CD4-positive, alpha-beta T cell treated with Interleukin-15 for 4 hours (primary cell): ENCODE results near the gene BNC2.

Experiments
- DNase-seq: peaks from one replicate; pipeline ENCODE4 v3.0.0-alpha.2; 2020; ENCODE audit warnings: low spot score

Gene BNC2

DNA sequence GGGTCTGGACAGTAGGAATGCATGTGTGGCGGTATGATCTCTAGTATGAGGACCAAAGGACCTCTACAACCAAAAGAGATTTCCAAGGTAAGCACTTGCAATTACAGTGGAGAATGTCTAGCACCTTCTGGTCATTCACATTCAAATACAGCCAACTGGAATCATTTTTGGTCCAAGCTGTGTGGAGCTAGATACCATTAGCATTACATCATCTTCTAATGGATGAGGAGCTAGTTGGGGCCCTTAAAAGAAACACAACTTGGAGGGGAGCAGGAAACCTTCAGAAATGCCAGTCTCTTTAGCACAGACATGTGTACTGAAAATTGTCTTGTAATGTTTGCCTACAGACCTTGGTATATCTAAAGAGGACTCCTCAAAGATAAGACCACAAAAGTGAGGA lies 244.7 kb downstream of the BNC2 start:
- DNase-seq = no peak

DNA sequence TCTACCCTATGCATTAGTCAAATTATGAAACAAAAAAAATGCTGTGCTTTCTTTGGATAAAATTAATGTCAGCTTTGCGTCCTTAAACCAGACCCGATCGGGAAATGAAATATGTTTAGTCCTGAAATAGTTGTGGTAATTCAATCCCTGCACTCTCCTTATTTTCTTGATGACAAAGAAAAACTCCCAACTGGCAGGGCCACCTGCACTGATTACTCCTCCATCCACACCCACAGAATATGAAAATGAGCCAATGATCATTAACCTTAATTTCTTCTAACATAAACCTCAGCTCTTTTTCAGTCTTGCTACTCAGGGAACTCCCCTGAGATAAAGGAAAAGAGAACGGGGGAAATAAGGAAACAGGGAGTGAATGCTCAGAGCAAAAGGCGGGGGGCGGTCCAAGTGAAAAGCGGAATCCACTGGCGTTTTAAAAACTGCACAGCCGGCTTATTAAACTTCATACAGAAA lies 245.3 kb downstream of the BNC2 start:
- DNase-seq = no peak

- no peak for DNase-seq
Observed at GRCh38 chr9:16624744-16625117, 245.7 kb downstream of the BNC2 start.

DNA sequence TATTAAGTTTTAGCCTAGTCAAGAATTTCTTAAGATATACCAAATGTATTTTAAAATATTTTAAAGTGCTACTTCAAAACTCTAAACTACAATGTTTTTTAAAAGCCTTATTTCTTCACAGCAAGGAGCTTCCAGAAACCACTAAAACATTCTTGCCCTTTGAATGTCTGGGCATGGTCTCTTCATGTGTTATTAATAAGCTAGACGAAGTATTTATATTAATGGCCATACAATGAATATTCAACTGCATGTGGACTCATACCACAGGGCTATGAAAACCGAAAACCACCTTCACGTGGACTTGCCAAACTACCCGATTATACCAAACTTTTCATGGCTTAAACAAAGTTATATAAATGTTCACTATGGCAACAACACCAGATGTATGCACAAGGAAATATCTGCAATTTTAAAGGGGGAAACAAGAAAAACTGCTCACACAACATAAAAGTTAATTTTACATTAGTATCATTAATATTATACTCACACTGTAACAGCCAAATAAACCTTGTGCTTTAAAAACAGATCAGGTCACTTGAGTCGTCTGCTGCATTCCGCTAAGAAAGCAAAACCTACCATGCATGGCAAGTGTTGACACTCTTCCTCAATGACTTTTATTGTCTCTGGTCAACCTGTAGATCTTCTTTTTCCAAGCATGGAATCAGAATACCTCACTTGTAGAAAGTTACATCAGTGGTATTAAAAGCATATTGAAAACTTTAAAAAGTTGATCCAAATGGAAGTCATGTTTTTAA lies 246.3 kb downstream of the BNC2 start:
- no peak for DNase-seq

DNA sequence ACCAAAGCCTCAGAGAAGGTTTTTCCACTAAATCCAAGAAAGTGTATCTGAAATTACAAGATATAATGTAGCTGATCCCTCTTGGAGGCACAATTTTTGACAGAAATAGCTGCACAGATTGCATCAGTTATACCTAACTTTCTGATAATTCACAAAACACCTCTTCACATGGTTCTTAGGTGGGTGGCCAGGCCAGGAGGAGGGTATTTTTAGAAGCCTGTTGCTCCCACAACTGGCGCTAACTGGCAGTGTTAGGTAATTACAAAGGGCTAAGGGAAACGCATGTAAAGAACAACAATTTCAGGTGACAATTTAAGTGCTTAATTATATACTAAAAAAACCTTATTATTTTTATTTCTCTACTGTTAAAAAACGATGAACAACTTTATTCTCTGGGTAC lies 247.9 kb downstream of the BNC2 start:
- DNase-seq = no peak

DNA sequence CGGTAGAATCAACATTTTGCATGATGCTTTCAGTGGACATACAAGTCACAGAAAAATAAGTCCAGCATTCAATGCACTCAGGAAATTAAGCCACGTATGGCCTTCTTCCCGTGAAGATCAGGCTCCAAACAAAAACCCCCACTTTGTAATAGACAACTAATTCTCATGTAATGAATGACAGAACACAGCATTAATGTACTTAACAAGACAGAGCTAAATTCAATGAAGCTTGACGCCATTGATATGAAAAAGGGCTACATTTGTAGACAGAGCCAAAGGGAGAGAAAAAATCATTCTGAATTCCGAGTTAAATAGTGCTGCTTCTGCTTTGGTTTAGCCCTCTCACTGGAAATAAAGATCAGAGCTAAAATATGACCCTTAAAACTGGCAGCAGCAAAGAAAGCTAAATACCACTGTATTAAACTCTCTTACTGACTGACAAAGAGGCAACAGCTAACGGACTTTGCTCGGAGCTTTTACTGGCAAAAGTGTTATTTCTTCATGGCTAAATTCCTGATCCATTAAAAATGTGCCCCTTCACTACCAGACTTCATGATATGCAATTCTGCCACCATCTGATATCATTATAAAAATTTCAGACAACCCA lies 250.5 kb downstream of the BNC2 start:
- DNase-seq = no peak

GRCh38 chr9:16619402-16619801 lies 251.1 kb downstream of the BNC2 start:
- no peak for DNase-seq

- no peak for DNase-seq
Observed at GRCh38 chr9:16618524-16618923, 251.9 kb downstream of the BNC2 start.

DNA sequence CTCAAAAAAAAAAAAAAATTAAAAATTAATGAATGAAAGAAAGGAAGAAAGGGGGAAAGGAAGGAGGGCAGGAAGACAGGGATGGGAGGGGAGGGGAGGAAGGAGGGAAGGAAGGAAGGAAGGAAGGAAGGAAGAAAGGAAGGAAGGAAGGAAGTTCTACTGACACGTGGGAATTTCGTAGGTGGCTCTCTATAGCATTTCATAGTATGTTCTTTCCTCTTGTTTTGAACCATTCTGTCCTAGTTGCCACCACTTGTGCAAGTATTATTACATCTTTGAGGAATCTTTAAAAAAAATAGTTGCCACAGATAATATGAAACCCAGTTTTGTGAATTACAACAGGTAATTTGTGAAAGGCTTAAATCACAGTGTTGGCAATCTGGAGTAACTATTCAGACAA lies 253.8 kb downstream of the BNC2 start:
- DNase-seq = no peak

- no peak for DNase-seq
Observed at GRCh38 chr9:16615451-16615850, 255.0 kb downstream of the BNC2 start.

DNA sequence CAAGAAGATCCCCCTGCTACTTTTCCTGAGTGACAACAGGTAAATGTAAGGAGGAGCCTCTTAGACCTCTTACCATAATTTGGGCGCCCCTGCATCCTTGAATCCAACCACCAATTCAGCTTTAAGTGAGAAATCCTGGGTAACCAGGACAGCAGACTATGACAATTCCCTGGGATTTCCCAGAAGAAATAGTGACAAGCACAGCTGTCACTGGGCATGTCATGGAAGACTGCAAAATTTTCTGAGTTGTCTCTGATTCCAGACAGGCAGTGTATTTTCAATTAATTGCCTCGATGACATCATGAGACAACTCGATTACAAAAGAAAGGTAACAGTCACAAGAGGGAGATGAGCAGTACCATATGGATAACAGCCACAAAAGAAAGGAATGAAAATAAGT lies 256.9 kb downstream of the BNC2 start:
- DNase-seq = no peak

- DNase-seq = no peak
Observed at GRCh38 chr9:16613051-16613450, 257.4 kb downstream of the BNC2 start.

DNA sequence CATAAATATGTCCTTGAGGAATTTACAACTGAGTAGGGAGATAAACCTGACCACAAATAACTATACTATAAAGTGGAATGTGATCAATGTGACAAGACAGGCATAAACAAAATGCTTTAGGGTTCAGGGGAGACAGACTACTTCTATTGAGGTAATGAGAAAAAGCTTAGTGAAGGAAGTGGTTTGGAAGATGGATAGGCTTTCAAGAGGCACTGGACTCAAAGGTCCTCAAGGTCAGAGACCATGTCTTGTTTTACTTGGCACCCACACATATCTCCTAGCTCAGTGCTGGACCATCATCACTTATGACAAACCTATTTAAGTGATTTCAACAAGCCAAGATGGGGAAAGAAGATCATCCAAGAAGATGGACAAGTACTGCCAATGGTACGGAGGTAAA lies 257.8 kb downstream of the BNC2 start:
- DNase-seq = no peak

DNA sequence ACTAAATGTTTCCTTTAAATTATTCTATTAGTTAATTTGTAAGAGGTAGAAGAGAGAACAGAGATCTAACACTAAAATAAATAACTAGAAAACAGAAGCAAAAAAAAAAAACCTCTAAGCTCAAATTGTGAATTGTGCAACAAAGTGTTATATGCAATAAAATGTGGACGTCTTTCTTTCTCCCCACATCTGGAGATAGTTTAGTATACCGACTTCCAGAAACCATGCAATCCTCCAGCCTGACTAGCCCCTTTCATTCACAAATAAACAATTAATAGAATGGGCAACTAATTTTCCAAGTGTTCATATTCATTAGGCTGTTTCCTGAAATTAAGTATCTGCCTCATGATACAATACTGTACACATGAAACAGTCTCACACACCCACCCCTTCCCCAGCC lies 258.5 kb downstream of the BNC2 start:
- DNase-seq = no peak

DNA sequence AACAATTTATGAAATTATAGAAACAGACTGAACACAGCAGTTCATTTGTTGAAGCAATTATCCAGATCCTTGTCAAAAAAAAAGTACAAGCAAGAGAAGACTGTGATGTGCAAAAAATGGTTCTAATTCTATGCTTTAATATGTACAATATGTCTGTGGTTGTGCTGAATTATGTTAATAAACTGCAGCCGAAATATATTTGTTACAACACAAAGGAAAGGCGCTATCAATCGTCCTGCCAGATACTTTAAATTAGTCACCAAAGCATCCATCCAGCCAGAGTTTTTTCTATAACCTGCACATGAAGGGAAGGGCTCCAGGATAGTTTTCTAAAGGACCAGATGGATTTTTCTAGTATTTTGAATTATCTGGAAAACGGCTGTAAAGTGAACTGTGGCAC lies 259.5 kb downstream of the BNC2 start:
- DNase-seq = no peak

GRCh38 chr9:16610538-16610937 lies 259.9 kb downstream of the BNC2 start:
- DNase-seq = no peak

DNA sequence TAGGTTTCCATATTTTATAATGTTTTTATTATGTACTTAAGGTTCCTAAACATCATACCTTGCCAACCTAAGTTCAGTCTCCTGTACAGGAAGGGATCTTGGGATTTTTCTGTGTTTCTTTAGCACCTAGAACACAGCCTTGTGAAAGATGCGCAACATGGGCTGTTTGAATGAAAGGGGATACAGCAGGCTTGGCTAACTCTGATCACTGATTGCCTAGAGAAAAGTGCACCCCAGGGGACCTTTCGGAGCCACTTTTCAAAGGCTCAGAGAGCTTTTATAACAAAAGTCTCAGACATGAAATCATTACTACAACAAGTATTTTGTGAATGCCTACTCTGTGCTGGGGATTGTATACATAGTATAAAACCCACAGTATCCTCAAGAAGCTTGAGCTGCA lies 261.6 kb downstream of the BNC2 start:
- no peak for DNase-seq

DNA sequence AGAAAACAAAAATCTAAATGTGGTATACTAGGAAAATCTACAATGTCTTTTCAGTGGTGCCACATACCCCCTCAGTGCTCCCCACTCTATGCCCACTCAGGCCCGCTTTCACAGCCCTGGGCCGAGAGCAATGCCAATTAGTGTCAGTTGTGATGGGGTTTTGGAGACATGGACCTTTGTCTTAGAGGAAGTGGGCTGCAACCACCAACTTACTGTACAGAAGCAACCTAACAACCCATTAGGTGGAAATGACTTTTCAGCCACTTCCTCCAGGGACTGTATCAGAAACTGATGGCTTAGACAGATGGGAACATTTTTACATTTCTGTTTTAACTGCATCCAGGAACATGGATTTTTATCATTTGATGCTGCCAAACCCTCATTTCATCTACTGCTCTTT lies 268.0 kb downstream of the BNC2 start:
- no peak for DNase-seq

GRCh38 chr9:16601991-16602390 lies 268.5 kb downstream of the BNC2 start:
- no peak for DNase-seq

DNA sequence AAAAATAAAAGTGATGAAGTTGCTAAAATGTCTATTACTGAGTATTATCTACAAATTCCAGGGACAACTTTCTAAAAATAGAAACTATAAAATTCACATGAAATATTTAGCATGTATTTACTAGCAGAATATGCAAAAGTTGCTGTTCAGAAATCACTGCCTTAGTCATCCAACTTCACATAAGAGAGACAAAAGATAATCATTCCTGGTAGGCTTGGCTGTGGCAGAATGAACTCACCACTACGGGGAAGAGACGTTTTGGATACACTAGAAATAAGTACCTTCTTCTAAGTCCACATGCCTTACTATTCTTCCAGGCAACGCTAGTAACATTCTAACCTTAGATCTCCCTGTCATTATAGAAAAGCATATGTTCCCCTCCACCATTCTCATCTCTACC lies 272.2 kb downstream of the BNC2 start:
- DNase-seq = no peak

DNA sequence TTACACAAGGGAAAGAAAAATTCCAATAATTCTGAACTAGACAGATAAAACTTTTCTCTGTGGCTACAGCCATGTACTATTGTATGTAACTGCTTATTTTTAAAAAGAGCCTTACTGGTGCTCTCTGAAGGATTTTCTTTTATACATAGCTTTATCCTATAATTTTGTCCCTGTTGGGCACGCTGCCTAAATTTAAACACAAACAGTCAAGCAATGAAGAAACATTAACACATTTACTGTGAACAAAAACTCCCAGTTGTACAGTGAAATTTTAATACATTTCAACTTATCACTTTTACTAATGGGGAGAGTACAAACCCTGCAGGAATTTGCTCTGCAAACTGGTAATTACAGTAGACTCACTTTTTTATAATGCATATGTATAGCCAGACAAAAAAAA lies 273.3 kb downstream of the BNC2 start:
- DNase-seq = no peak

GRCh38 chr9:16595227-16595626 lies 275.2 kb downstream of the BNC2 start:
- no peak for DNase-seq

- no peak for DNase-seq
Observed at GRCh38 chr9:16594787-16595186, 275.7 kb downstream of the BNC2 start.

DNA sequence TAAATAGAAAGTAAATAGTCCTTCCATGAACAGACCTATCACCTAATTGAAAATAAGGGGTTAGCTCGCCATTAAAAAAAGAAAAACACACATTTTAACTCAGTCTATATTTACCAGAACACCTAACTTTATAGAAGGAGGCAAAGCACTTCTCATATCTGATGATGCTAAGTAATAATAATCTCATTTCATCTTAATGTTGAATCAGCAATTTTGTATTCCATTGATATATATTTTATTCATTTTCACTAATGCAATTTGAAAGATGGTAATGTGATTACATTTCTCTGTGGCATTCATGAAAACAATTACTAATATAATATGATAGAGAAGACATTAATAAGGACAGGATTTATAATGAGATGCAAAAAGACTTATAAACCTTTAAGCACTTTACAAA lies 276.7 kb downstream of the BNC2 start:
- no peak for DNase-seq
